HL-60 (cell line): ENCODE results near the gene RPL39L.
"Not testable (repeated sequence)": the region's sequence is repeated elsewhere in the genome, so short reads cannot be mapped to it uniquely, and the experiment has no call there.

ENCODE experiments used
- CTCF ChIP-seq: IDR thresholded peaks from one replicate; pipeline ENCODE4 v1.5.1; 2011; ENCODE audit warnings: low read length, control low read depth, inconsistent platforms; ENCODE audit not compliant: insufficient read depth
- POLR2AphosphoS5 ChIP-seq: IDR thresholded peaks from 2 replicates; pipeline ENCODE4 v1.6.1; 2012; ENCODE audit warnings: low read depth

- TF ChIP-seq CTCF, POLR2AphosphoS5: not testable (repeated sequence)
Measured at GRCh38 chr3:187133181-187133580, 6.1 kb downstream of the RPL39L start.
